ENCODE measurements around the gene OGFRL1. TPM values are rescaled to one million over a fixed set of nuclear protein-coding genes. Genes with fewer than 3 reads are reported as not detected.

The OGFRL1 gene
- polyA plus RNA-seq, 1 donor from 2014 or later: 8.3 TPM

GRCh38 chr6:71338540-71339316 is 50.1 kb downstream of the OGFRL1 start:
- no peaks in the 10 kb centered on the region for H3K27me3 ChIP-seq (ENCODE audit: insufficient read depth, low read depth, low read length)
- H3K36me3 ChIP-seq (ENCODE audit: insufficient read depth, low read length): no peaks in the 10 kb centered on the region
- no peak overlapping the region for H2AFZ ChIP-seq (ENCODE audit: low read depth, low read length)
- peak overlapping the region; percentile 46 for H3K27ac ChIP-seq (ENCODE audit: low read length)
- no peak overlapping the region for H3K9ac ChIP-seq (ENCODE audit: low read length)
- no peaks in the 10 kb centered on the region for H3K9me2 ChIP-seq (ENCODE audit: insufficient read depth, low read length)
- H4K20me1 ChIP-seq (ENCODE audit: insufficient read depth): no peaks in the 10 kb centered on the region
- no peaks in the 10 kb centered on the region for H3K79me2 ChIP-seq (replicated peaks; ENCODE audit: insufficient read depth, low read length)
- no peak overlapping the region for H3K4me2 ChIP-seq (ENCODE audit: low read length)
- no peaks in the 10 kb centered on the region for H3K9me3 ChIP-seq (ENCODE audit: low read length)
- no peaks in the 10 kb centered on the region for H3F3A ChIP-seq (ENCODE audit: insufficient read depth, low read length, poor library complexity, severe bottlenecking)
- TF ChIP-seq EZH2 (IDR thresholded peaks at IDR 0.05; ENCODE audit: borderline replicate concordance, insufficient read depth, low read length, poor library complexity, severe bottlenecking) (no peak), EP300 (conservative IDR thresholded peaks at IDR 0.05; ENCODE audit: poor library complexity, severe bottlenecking) (peak; percentile 78), CTCF (IDR thresholded peaks at IDR 0.05; ENCODE audit: poor library complexity, severe bottlenecking) (no peak), REST (IDR thresholded peaks at IDR 0.05; ENCODE audit: borderline replicate concordance) (no peak), POLR2AphosphoS5 (IDR thresholded peaks at IDR 0.05) (peak; percentile 41)
- H3K4me3 ChIP-seq (ENCODE audit: low read length): peak overlapping the region; percentile 29

GRCh38 chr6:71342772-71343171 is 54.2 kb downstream of the OGFRL1 start:
- H3K9me3 ChIP-seq (ENCODE audit: low read length): no peaks in the 10 kb centered on the region
- H3K4me3 ChIP-seq (ENCODE audit: low read length): no peak overlapping the region
- H3K9me2 ChIP-seq (ENCODE audit: insufficient read depth, low read length): no peaks in the 10 kb centered on the region
- H3K9ac ChIP-seq (ENCODE audit: low read length): no peak overlapping the region
- no peaks in the 10 kb centered on the region for H3K79me2 ChIP-seq (replicated peaks; ENCODE audit: insufficient read depth, low read length)
- H3K27ac ChIP-seq (ENCODE audit: low read length): no peak overlapping the region
- no peaks in the 10 kb centered on the region for H3K27me3 ChIP-seq (ENCODE audit: insufficient read depth, low read depth, low read length)
- H3F3A ChIP-seq (ENCODE audit: insufficient read depth, low read length, poor library complexity, severe bottlenecking): no peaks in the 10 kb centered on the region
- no peaks in the 10 kb centered on the region for H4K20me1 ChIP-seq (ENCODE audit: insufficient read depth)
- TF ChIP-seq EP300 (conservative IDR thresholded peaks at IDR 0.05; ENCODE audit: poor library complexity, severe bottlenecking): no peak
- TF ChIP-seq SMC3 (conservative IDR thresholded peaks at IDR 0.05; ENCODE audit: poor library complexity): no peak
- no peak for TF ChIP-seq CTCF (IDR thresholded peaks at IDR 0.05; ENCODE audit: poor library complexity, severe bottlenecking)
- no peak for TF ChIP-seq MXI1 (conservative IDR thresholded peaks at IDR 0.05; ENCODE audit: poor library complexity, severe bottlenecking)
- no peak for TF ChIP-seq EZH2 (IDR thresholded peaks at IDR 0.05; ENCODE audit: borderline replicate concordance, insufficient read depth, low read length, poor library complexity, severe bottlenecking)
- TF ChIP-seq TAF1 (IDR thresholded peaks at IDR 0.05; ENCODE audit: low read depth): no peak
- TF ChIP-seq REST (IDR thresholded peaks at IDR 0.05; ENCODE audit: borderline replicate concordance): no peak
- H2AFZ ChIP-seq (ENCODE audit: low read depth, low read length): no peak overlapping the region
- no peaks in the 10 kb centered on the region for H3K36me3 ChIP-seq (ENCODE audit: insufficient read depth, low read length)
- H3K4me2 ChIP-seq (ENCODE audit: low read length): no peak overlapping the region
